A673 (cell line): Measurements from ENCODE around the gene NKX2-3. TPM values are rescaled to one million over a fixed set of nuclear protein-coding genes. Genes with fewer than 3 reads are reported as not detected.

ENCODE experiments used
- BruUV-seq: library from RNA; stranded (reverse); fragments of 400-500 nt; replicated peaks from 2 replicates; lab custom pipeline; 2021; lab: Mats Ljungman, UMichigan
- CTCF ChIA-PET: fragments of 300-600 bp; sonication (Branson Sonifier 250); formaldehyde crosslinking; loops from one replicate; lab custom pipeline; 2022; ENCODE audit warnings: antibody characterized with exemption; lab: Charles Lee
- POLR2A ChIA-PET: fragments of 300-600 bp; sonication (Branson Sonifier 250); formaldehyde crosslinking; loops from one replicate; lab custom pipeline; 2022; ENCODE audit warnings: antibody characterized with exemption; ENCODE audit not compliant: low non-redundant PET; lab: Charles Lee
- DNase-seq: peaks from one replicate; pipeline ENCODE4 v3.0.0-alpha.2; 2015; ENCODE audit warnings: low spot score
- H3K27ac ChIP-seq: fragments of 200-600 bp; sonication (generic); 2 replicates; pipeline ENCODE4 v1.5.1; 2016; ENCODE audit warnings: mixed run types, low read depth, mild to moderate bottlenecking, mixed read lengths, antibody characterized with exemption, low read length; ENCODE audit not compliant: poor library complexity, severe bottlenecking
- H3K27me3 ChIP-seq: fragments of 200-600 bp; sonication (generic); replicated peaks from 2 replicates; pipeline ENCODE4 v1.6.1; 2017; ENCODE audit warnings: mixed run types, low read depth, mild to moderate bottlenecking, mixed read lengths, antibody characterized with exemption, low read length; ENCODE audit not compliant: insufficient read depth, poor library complexity
- H3K36me3 ChIP-seq: fragments of 200-600 bp; sonication (generic); 2 replicates; pipeline ENCODE4 v1.6.1; 2016; ENCODE audit warnings: mixed run types, mild to moderate bottlenecking, mixed read lengths, antibody characterized with exemption, low read length; ENCODE audit not compliant: insufficient read depth, poor library complexity, severe bottlenecking
- H3K4me1 ChIP-seq: fragments of 200-600 bp; sonication (generic); 2 replicates; pipeline ENCODE4 v1.6.1; 2017; ENCODE audit warnings: mixed run types, mild to moderate bottlenecking, mixed read lengths, antibody characterized with exemption, low read length; ENCODE audit not compliant: insufficient read depth, poor library complexity, severe bottlenecking
- H3K4me3 ChIP-seq: fragments of 200-600 bp; sonication (generic); 2 replicates; pipeline ENCODE4 v1.5.1; 2016; ENCODE audit warnings: low read depth, mixed run types, mild to moderate bottlenecking, mixed read lengths, low read length; ENCODE audit not compliant: poor library complexity, severe bottlenecking
- H3K9me3 ChIP-seq: fragments of 200-600 bp; sonication (generic); 2 replicates; pipeline ENCODE4 v1.6.1; 2016; ENCODE audit warnings: mixed run types, low read depth, mild to moderate bottlenecking, mixed read lengths, antibody characterized with exemption, low read length; ENCODE audit not compliant: poor library complexity, severe bottlenecking
- EZH2 ChIP-seq: fragments of 200-600 bp; sonication (generic); IDR thresholded peaks from 2 replicates; pipeline ENCODE4 v1.6.1; 2017; ENCODE audit warnings: borderline replicate concordance, low read depth, mild to moderate bottlenecking, mixed read lengths, antibody characterized with exemption, low read length; ENCODE audit not compliant: poor library complexity, severe bottlenecking
- intact Hi-C: fragments of 100-400 bp; cut with micrococcal nuclease; formaldehyde crosslinking; loops from one replicate; pipeline ENCODE4 v1.10.0; 2022; ENCODE audit not compliant: unreplicated experiment
- total RNA-seq: library from RNA; stranded (reverse); gene quantifications from 2 replicates; pipeline ENCODE4 v1.2.3, GENCODE V29; 2021
- TF ChIP-seq, protein P1 (sequence below): fragments of 300-800, 200-600 bp; sonication (generic); conservative IDR thresholded peaks from 2 replicates; pipeline ENCODE4 v1.5.1; 2017; ENCODE audit warnings: low read depth, mild to moderate bottlenecking, antibody characterized with exemption, low read length, moderate library complexity, mixed read lengths

The NKX2-3 gene
- total RNA-seq, 1 experiment from 2014 or later, result not detected

DNA sequence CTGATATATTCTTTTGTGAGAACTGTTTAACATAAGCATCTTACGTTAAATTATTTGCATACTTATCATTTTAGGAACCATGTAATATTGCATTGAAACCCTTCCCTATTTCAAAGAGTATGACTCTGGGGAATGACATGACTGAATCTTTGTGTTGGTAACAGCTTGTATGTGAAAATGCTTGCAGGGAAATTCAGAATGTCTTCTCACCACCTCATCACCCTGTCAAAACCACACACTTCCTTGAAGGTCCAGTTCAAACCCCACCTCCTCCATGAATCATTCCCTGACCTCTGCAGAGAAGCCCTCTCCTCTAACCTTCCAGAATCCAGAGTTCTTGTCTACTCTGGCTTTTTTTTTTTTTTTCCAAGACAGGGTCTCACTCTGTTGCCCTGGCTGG is 26.3 kb upstream of the NKX2-3 start:
- Histone ChIP-seq H3K4me3 (no peak overlapping the region), H3K27me3 (peaks cover 28% of the 10 kb centered on the region), H3K9me3 (no peaks in the 10 kb centered on the region), H3K27ac (no peak overlapping the region), H3K4me1 (no peaks in the 10 kb centered on the region), H3K36me3 (no peaks in the 10 kb centered on the region)
- no peak for TF ChIP-seq EZH2
- no TSS peak for BruUV-seq
- CTCF ChIA-PET, result no interaction called here
- no peak for DNase-seq
- POLR2A ChIA-PET, result no interaction called here
- intact Hi-C loops, result no loop called here

DNA sequence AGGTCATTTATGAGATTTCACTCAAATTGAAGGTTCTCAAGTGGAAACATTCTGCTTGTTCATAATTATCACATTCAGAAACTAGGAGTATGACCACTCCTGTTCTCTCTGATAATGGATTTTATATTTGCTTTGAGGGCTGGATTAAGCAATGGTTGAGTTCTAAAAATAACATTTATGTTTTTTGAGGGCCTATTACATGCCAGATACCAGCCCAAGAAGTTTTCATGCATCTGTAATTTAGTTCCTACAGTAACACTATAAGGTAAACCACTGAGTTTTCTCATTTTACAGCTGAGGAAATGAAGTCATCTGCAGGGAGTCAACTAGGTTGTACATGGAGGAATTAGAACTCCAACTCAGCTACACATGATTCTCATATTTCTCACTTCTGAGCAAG is 25.5 kb upstream of the NKX2-3 start:
- intact Hi-C loops, result no loop called here
- TF ChIP-seq, protein P1, sequence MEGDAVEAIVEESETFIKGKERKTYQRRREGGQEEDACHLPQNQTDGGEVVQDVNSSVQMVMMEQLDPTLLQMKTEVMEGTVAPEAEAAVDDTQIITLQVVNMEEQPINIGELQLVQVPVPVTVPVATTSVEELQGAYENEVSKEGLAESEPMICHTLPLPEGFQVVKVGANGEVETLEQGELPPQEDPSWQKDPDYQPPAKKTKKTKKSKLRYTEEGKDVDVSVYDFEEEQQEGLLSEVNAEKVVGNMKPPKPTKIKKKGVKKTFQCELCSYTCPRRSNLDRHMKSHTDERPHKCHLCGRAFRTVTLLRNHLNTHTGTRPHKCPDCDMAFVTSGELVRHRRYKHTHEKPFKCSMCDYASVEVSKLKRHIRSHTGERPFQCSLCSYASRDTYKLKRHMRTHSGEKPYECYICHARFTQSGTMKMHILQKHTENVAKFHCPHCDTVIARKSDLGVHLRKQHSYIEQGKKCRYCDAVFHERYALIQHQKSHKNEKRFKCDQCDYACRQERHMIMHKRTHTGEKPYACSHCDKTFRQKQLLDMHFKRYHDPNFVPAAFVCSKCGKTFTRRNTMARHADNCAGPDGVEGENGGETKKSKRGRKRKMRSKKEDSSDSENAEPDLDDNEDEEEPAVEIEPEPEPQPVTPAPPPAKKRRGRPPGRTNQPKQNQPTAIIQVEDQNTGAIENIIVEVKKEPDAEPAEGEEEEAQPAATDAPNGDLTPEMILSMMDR, result no peak
- TF ChIP-seq EZH2, result no peak
- H3K4me3 ChIP-seq, result no peak overlapping the region
- no peaks in the 10 kb centered on the region for H3K4me1 ChIP-seq
- ChIA-PET CTCF (no interaction called here), POLR2A (no interaction called here)
- H3K27me3 ChIP-seq, result peaks cover 26% of the 10 kb centered on the region
- DNase-seq, result no peak
- BruUV-seq, result no TSS peak
- no peaks in the 10 kb centered on the region for H3K9me3 ChIP-seq
- no peak overlapping the region for H3K27ac ChIP-seq
- no peaks in the 10 kb centered on the region for H3K36me3 ChIP-seq

- intact Hi-C loops, result no loop called here
- POLR2A ChIA-PET, result no interaction called here
- H3K27ac ChIP-seq, result no peak overlapping the region
- DNase-seq, result no peak
- H3K27me3 ChIP-seq, result peaks cover 24% of the 10 kb centered on the region
- no peaks in the 10 kb centered on the region for H3K36me3 ChIP-seq
- BruUV-seq, result no TSS peak
- H3K9me3 ChIP-seq, result no peaks in the 10 kb centered on the region
- CTCF ChIA-PET, result no interaction called here
- TF ChIP-seq, protein P1, result no peak
- no peak for TF ChIP-seq EZH2
- no peaks in the 10 kb centered on the region for H3K4me1 ChIP-seq
- H3K4me3 ChIP-seq, result no peak overlapping the region
These were observed 19.7 kb upstream of the NKX2-3 start for GRCh38 chr10:99513061-99513460.

DNA sequence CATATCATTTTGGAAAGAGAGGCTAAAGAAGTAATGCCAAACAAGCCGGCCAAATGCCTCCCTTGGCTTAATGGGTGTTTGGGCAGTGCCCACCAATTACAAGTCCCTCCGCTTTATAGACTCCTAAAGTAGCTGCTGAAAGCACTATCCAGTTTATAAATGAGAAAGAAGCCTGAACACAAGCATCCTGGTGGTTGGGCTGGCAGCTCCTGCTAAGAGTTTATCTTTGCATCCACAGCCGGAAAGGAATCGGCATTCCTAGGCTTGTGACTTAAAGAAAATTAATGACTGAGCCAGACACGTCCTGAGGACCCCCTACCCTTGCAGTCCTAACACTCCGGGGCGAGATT is 13.1 kb upstream of the NKX2-3 start:
- CTCF ChIA-PET, result no interaction called here
- Histone ChIP-seq H3K4me3 (no peak overlapping the region), H3K9me3 (no peaks in the 10 kb centered on the region), H3K27ac (no peak overlapping the region), H3K27me3 (peaks cover 71% of the 10 kb centered on the region), H3K36me3 (no peaks in the 10 kb centered on the region), H3K4me1 (no peaks in the 10 kb centered on the region)
- DNase-seq, result no peak
- POLR2A ChIA-PET, result no interaction called here
- no TSS peak for BruUV-seq
- intact Hi-C loops, result no loop called here
- TF ChIP-seq, protein P1, result no peak
- no peak for TF ChIP-seq EZH2
